SK-N-SH (cell line): Measurements from ENCODE around the gene HSD11B1L. TPM values are rescaled to one million over a fixed set of nuclear protein-coding genes. Genes with fewer than 3 reads are reported as not detected.

Source experiments
- CTCF ChIA-PET: fragments of 300-600, 350-600 bp; formaldehyde crosslinking; extraction: SDS; loops from one replicate; lab custom pipeline; 2021; lab: Yijun Ruan, JAX
- POLR2A ChIA-PET: fragments of 350-600 bp; sonication (Branson Sonifier 250); formaldehyde crosslinking; extraction: SDS; loops from one replicate; lab custom pipeline; 2020; ENCODE audit warnings: antibody characterized with exemption, inconsistent platforms; lab: Yijun Ruan, JAX
- DNase-seq: peaks from one replicate; pipeline ENCODE4 v3.0.0; 2012
- H2AFZ ChIP-seq: fragments of 200-600 bp; sonication (generic); 2 replicates; pipeline ENCODE4 v1.8.1; 2016; ENCODE audit warnings: antibody characterized with exemption, mild to moderate bottlenecking, low read depth
- H3F3A ChIP-seq: fragments of 200-600 bp; sonication (generic); replicated peaks from 2 replicates; pipeline ENCODE3; 2016; ENCODE audit warnings: antibody characterized with exemption, mild to moderate bottlenecking; ENCODE audit not compliant: insufficient read depth
- H3K27ac ChIP-seq, 2 experiments: fragments of 200-500 bp in 1 of 2; fragments of 200-600 bp in 1 of 2; sonication (Bioruptor generic) in 1 of 2; sonication (generic), shearing (Covaris generic) in 1 of 2; 2 replicates each; pipeline versions ENCODE4 v1.5.1 to v1.6.1; 2014 to 2016; ENCODE audit warnings: low read depth in 2 of 2, inconsistent platforms in 1 of 2, low read length in 1 of 2, mild to moderate bottlenecking in 1 of 2, mixed read lengths in 1 of 2
- H3K27me3 ChIP-seq: fragments of 200-600 bp; sonication (generic), shearing (Covaris generic); 2 replicates; pipeline ENCODE4 v1.6.1; 2016; ENCODE audit warnings: mixed run types; ENCODE audit not compliant: insufficient read depth
- H3K36me3 ChIP-seq, 2 experiments: fragments of 200-500 bp in 1 of 2; fragments of 200-600 bp in 1 of 2; sonication (Bioruptor generic) in 1 of 2; sonication (generic) in 1 of 2; replicated peaks in 1 of 2; 2 replicates each; pipeline versions ENCODE3 to v1.5.1; 2014 to 2016; ENCODE audit warnings: low read length in 1 of 2, mild to moderate bottlenecking in 1 of 2; ENCODE audit not compliant: insufficient read depth in 2 of 2, control insufficient read depth in 1 of 2
- H3K4me1 ChIP-seq, 2 experiments: fragments of 200-500 bp in 1 of 2; fragments of 200-600 bp in 1 of 2; sonication (Bioruptor generic) in 1 of 2; sonication (generic), shearing (Covaris generic) in 1 of 2; 2 replicates each; pipeline versions ENCODE4 v1.5.1 to v1.6.1; 2014 to 2016; ENCODE audit warnings: low read depth in 1 of 2, low read length in 1 of 2, mixed run types in 1 of 2; ENCODE audit not compliant: insufficient read depth in 2 of 2, control insufficient read depth in 1 of 2
- H3K4me2 ChIP-seq: fragments of 200-600 bp; sonication (generic), shearing (Covaris generic); 2 replicates; pipeline ENCODE4 v1.6.1; 2017; ENCODE audit warnings: mixed run types
- H3K4me3 ChIP-seq, 2 experiments: fragments of 200-500 bp in 1 of 2; fragments of 200-600 bp in 1 of 2; sonication (Bioruptor generic) in 1 of 2; sonication (generic), shearing (Covaris generic) in 1 of 2; 2 replicates each; pipeline versions ENCODE4 v1.5.1 to v1.8.1; 2014 to 2016; ENCODE audit warnings: low read depth in 2 of 2, inconsistent platforms in 1 of 2, low read length in 1 of 2, mild to moderate bottlenecking in 1 of 2, mixed read lengths in 1 of 2, moderate library complexity in 1 of 2
- H3K79me2 ChIP-seq: fragments of 200-600 bp; sonication (generic); 2 replicates; pipeline ENCODE4 v1.8.1; 2017; ENCODE audit warnings: mild to moderate bottlenecking; ENCODE audit not compliant: insufficient read depth
- H3K9ac ChIP-seq: fragments of 200-600 bp; sonication (generic); 2 replicates; pipeline ENCODE4 v1.6.1; 2017; ENCODE audit warnings: mixed run types
- H3K9me2 ChIP-seq: fragments of 200-600 bp; sonication (generic); 2 replicates; pipeline ENCODE4 v1.6.1; 2017; ENCODE audit warnings: mixed run types
- H3K9me3 ChIP-seq: fragments of 200-600 bp; sonication (generic); 2 replicates; pipeline ENCODE4 v1.6.1; 2017; ENCODE audit warnings: mixed run types, mild to moderate bottlenecking, moderate library complexity
- H4K20me1 ChIP-seq: fragments of 200-600 bp; sonication (generic); 2 replicates; pipeline ENCODE4 v1.6.1; 2017; ENCODE audit warnings: mild to moderate bottlenecking, mixed run types; ENCODE audit not compliant: insufficient read depth
- JUND ChIP-seq: IDR thresholded peaks from 2 replicates; pipeline ENCODE4 v1.4.0; 2012
- MXI1 ChIP-seq: IDR thresholded peaks from 2 replicates; pipeline ENCODE4 v1.6.1; 2012; ENCODE audit warnings: mild to moderate bottlenecking, low read depth, low read length, improper control_type of control experiment
- PBX3 ChIP-seq: IDR thresholded peaks from 2 replicates; pipeline ENCODE4; 2012
- POLR2AphosphoS5 ChIP-seq: IDR thresholded peaks from 2 replicates; pipeline ENCODE4 v1.6.1; 2012; ENCODE audit warnings: low read depth, low read length
- RFX5 ChIP-seq: IDR thresholded peaks from 2 replicates; pipeline ENCODE4 v1.6.1; 2012; ENCODE audit warnings: mild to moderate bottlenecking, improper control_type of control experiment, low read length
- RXRA ChIP-seq: IDR thresholded peaks from 2 replicates; pipeline ENCODE4 v1.4.0; 2012; ENCODE audit warnings: low read depth, mild to moderate bottlenecking, borderline replicate concordance
- SIN3A ChIP-seq: IDR thresholded peaks from 2 replicates; pipeline ENCODE4 v1.6.1; 2012; ENCODE audit warnings: low read depth, mild to moderate bottlenecking, low read length, moderate library complexity, borderline replicate concordance
- WGBS: methylation state at CpG from one replicate; pipeline ENCODE4 v1.1.6; 2017; ENCODE audit warnings: low lambda C conversion rate; 5-methylcytosine and 5-hydroxymethylcytosine counted together
- polyA plus RNA-seq, 3 experiments: library from polyadenylated mRNA; depleted of rRNA; stranded (reverse); fragments of >200 nt; gene quantifications; 2 replicates each; pipeline ENCODE4 v1.2.3, GENCODE V29; 2012

HSD11B1L gene
- polyA plus RNA-seq, 1 of the 3 experiments (the other 2 are of a cell fraction): 53.3 TPM

GRCh38 chr19:5696196-5697021 lies 15.6 kb downstream of the HSD11B1L start:
- no peaks in the 10 kb centered on the region for H3K9me3 ChIP-seq
- TF ChIP-seq RXRA: no peak

GRCh38 chr19:5697022-5697889 lies 16.4 kb downstream of the HSD11B1L start:
- peak overlapping the region in 1 of 2 experiments; percentile 50; a peak in 1 of 4 replicates for H3K27ac ChIP-seq
- H3K27me3 ChIP-seq: no peaks in the 10 kb centered on the region
- peaks cover 48% of the 10 kb centered on the region for H4K20me1 ChIP-seq
- POLR2A ChIA-PET: no interaction called here
- H3K9ac ChIP-seq: no peak overlapping the region
- TF ChIP-seq MXI1 (no peak), JUND (0 out of 2 replicates have a peak, but pooled peaks have one; percentile 4), RFX5 (no peak), RXRA (no peak), POLR2AphosphoS5 (peak; percentile 36), SIN3A (0 out of 2 replicates have a peak, but pooled peaks have one; percentile 12), PBX3 (peak; percentile 31; the same call in 1 of the 2 replicates)
- WGBS: 89% methylated on average over 21 of the region's 25 CpGs
- no peaks in the 10 kb centered on the region for H3K9me2 ChIP-seq
- peaks cover 39% of the 10 kb centered on the region; the same call in 1 of the 2 replicates for H3K79me2 ChIP-seq
- H3K36me3 ChIP-seq: peaks cover 19 to 70% of the 10 kb centered on the region in 2 experiments
- H3K4me2 ChIP-seq: no peak overlapping the region
- H3K4me1 ChIP-seq: peaks cover 0 to 18% of the 10 kb centered on the region in 2 experiments; a peak in 1 of 4 replicates
- H3F3A ChIP-seq: peaks cover 36% of the 10 kb centered on the region
- CTCF ChIA-PET: interaction anchor here (0.6 to 2.6 kb wide), 3 partner anchors 8 to 17 kb away, joined by 3 to 7 read pairs (median 3); no protein-coding TSS in a partner anchor
- no peak overlapping the region for H3K4me3 ChIP-seq
- peak; percentile 41 for DNase-seq
- H3K9me3 ChIP-seq: no peaks in the 10 kb centered on the region
- no peak overlapping the region for H2AFZ ChIP-seq

More at GRCh38 chr19:5696196-5697021, 15.6 kb downstream of the HSD11B1L start:
- Histone ChIP-seq H3K9me2 (no peaks in the 10 kb centered on the region), H3K79me2 (peaks cover 47% of the 10 kb centered on the region; the same call in 1 of the 2 replicates), H3F3A (peaks cover 42% of the 10 kb centered on the region), H3K4me2 (no peak overlapping the region), H3K27ac (peak overlapping the region in 1 of 2 experiments; percentile 50; a peak in 1 of 4 replicates), H3K27me3 (no peaks in the 10 kb centered on the region), H3K4me3 (no peak overlapping the region), H3K36me3 (peaks cover 19 to 77% of the 10 kb centered on the region in 2 experiments), H3K4me1 (peaks cover 0 to 27% of the 10 kb centered on the region in 2 experiments; a peak in 1 of 4 replicates), H3K9ac (no peak overlapping the region), H2AFZ (no peak overlapping the region), H4K20me1 (peaks cover 57% of the 10 kb centered on the region)
- DNase-seq: peak; percentile 32
- CTCF ChIA-PET: interaction anchor here (0.5 to 1.2 kb wide), 4 partner anchors 9 to 108 kb away, joined by 3 to 4 read pairs (median 3); partner anchors contain the start of gene CATSPERD
- POLR2A ChIA-PET: no interaction called here
- 95% methylated on average over 13 of the region's 42 CpGs for whole genome bisulfite sequencing
